ENCODE results near the gene GSTCD.

- TF ChIP-seq CTCF (IDR thresholded peaks at IDR 0.05; ENCODE audit: low read depth, low read length, poor library complexity, severe bottlenecking) (no peak), EZH2phosphoT487 (IDR thresholded peaks at IDR 0.05; ENCODE audit: borderline replicate concordance, low read length) (no peak)
These were observed 137.0 kb downstream of the GSTCD start for GRCh38 chr4:105845559-105845958.
